K562 (cell line): ENCODE results near the gene DHDH. TPM values are rescaled to one million over a fixed set of nuclear protein-coding genes. Genes with fewer than 3 reads are reported as not detected.

Experiments
- polyA plus RNA-seq, 8 experiments: library from polyadenylated mRNA; depleted of rRNA in 4 of 8; stranded (reverse) in 5 of 8; unstranded in 3 of 8; fragments of >200 nt; fragmentation: Nextera tagmentation in 2 of 8; fragmentation: Illumina TruSeq in 1 of 8; extraction: Ambion mirVana in 2 of 8; extraction: Trizol in 1 of 8; gene quantifications; 2 replicates each; pipeline versions ENCODE4 v1.2.1 to v1.2.3, GENCODE V29; 2011 to 2014; ENCODE audit warnings: inconsistent platforms in 1 of 8, missing spikeins in 1 of 8
- small RNA-seq: library from RNA; depleted of rRNA; stranded (forward); fragments of <200 nt; gene quantifications from one replicate; pipeline ENCODE3, GENCODE V24; 2014
- total RNA-seq, 7 experiments: library from RNA; depleted of rRNA in 6 of 7; stranded (reverse); fragments of >200 nt in 6 of 7; fragmentation: Illumina TruSeq in 2 of 7; extraction: Trizol in 2 of 7; gene quantifications; 2 replicates each; pipeline versions ENCODE4 v1.2.1 to v1.2.3, GENCODE V29; 2011 to 2021; ENCODE audit warnings: low replicate concordance in 1 of 7

The DHDH gene
- total and polyA plus RNA-seq, 9 of the 15 experiments (the other 6 are each of a cell fraction or from before 2014, with no cell fraction given): 0.37 to 1.9 (median 0.87) TPM

Small RNA genes lying within 50 kb of the gene (small RNA-seq; reads per million reads assigned to genes)
- gene AC026803.1: not detected

Other genes with a start within 250 kb of the DHDH start
Only the 7 nearest of the 31 such genes appear.
- gene PPP1R15A, start 61.3 kb upstream of the DHDH start, total RNA-seq (2014; rRNA removed): 59.1 and 87.0 TPM in 2 replicates
- gene PPP1R15A, start 61.3 kb upstream of the DHDH start, total RNA-seq (2014; rRNA removed; fragmentation: Illumina TruSeq; extraction: Trizol): 37.8 and 44.0 TPM in 2 replicates
- gene PPP1R15A, start 61.3 kb upstream of the DHDH start, total RNA-seq (2015; rRNA removed; fragmentation: Illumina TruSeq; extraction: Trizol): 34.8 and 35.5 TPM in 2 replicates
- gene PPP1R15A, start 61.3 kb upstream of the DHDH start, total RNA-seq (2021): 64.8 and 67.4 TPM in 2 replicates
- 38.1 and 60.9 TPM in 2 replicates for gene PPP1R15A, start 61.3 kb upstream of the DHDH start, polyA plus RNA-seq (2011; rRNA removed)
- gene PPP1R15A, start 61.3 kb upstream of the DHDH start, polyA plus RNA-seq (2014; fragmentation: Illumina TruSeq; extraction: Trizol): 67.6 and 73.7 TPM in 2 replicates
- gene PPP1R15A, start 61.3 kb upstream of the DHDH start, polyA plus RNA-seq (2014; fragmentation: Nextera tagmentation; extraction: Ambion mirVana): 1 to 10 TPM in 1 of 2 experiments, under 1 TPM in 1; 0.42 to 1.3 TPM
- gene PPP1R15A, start 61.3 kb upstream of the DHDH start, polyA plus RNA-seq (2014; rRNA removed): 55.7 and 77.6 TPM in 2 replicates
- gene TULP2, start 35.0 kb upstream of the DHDH start, total RNA-seq (2014; rRNA removed): 0.05 TPM in 1 of 2 replicates, not detected in the other
- gene TULP2, start 35.0 kb upstream of the DHDH start, total RNA-seq (2014; rRNA removed; fragmentation: Illumina TruSeq; extraction: Trizol): 0.07 TPM in 1 of 2 replicates, not detected in the other
- 0.11 TPM in 2 replicates for gene TULP2, start 35.0 kb upstream of the DHDH start, total RNA-seq (2015; rRNA removed; fragmentation: Illumina TruSeq; extraction: Trizol)
- 0.89 and 1.5 TPM in 2 replicates for gene TULP2, start 35.0 kb upstream of the DHDH start, total RNA-seq (2021)
- 0.25 and 1.4 TPM in 2 replicates for gene TULP2, start 35.0 kb upstream of the DHDH start, polyA plus RNA-seq (2011; rRNA removed)
- gene TULP2, start 35.0 kb upstream of the DHDH start, polyA plus RNA-seq (2014; fragmentation: Illumina TruSeq; extraction: Trizol): 0.15 and 0.19 TPM in 2 replicates
- under 1 TPM in 1 of 2 experiments, not detected in 1; 0.18 TPM for gene TULP2, start 35.0 kb upstream of the DHDH start, polyA plus RNA-seq (2014; fragmentation: Nextera tagmentation; extraction: Ambion mirVana)
- 0.38 and 1.1 TPM in 2 replicates for gene TULP2, start 35.0 kb upstream of the DHDH start, polyA plus RNA-seq (2014; rRNA removed)
- gene NUCB1, start 33.4 kb upstream of the DHDH start, total RNA-seq (2014; rRNA removed): 102 and 111 TPM in 2 replicates
- gene NUCB1, start 33.4 kb upstream of the DHDH start, total RNA-seq (2014; rRNA removed; fragmentation: Illumina TruSeq; extraction: Trizol): 25.5 and 42.5 TPM in 2 replicates
- gene NUCB1, start 33.4 kb upstream of the DHDH start, total RNA-seq (2015; rRNA removed; fragmentation: Illumina TruSeq; extraction: Trizol): 71.7 and 82.4 TPM in 2 replicates
- 138 and 153 TPM in 2 replicates for gene NUCB1, start 33.4 kb upstream of the DHDH start, total RNA-seq (2021)
- 59.3 and 117 TPM in 2 replicates for gene NUCB1, start 33.4 kb upstream of the DHDH start, polyA plus RNA-seq (2011; rRNA removed)
- 87.6 and 141 TPM in 2 replicates for gene NUCB1, start 33.4 kb upstream of the DHDH start, polyA plus RNA-seq (2014; fragmentation: Illumina TruSeq; extraction: Trizol)
- gene NUCB1, start 33.4 kb upstream of the DHDH start, polyA plus RNA-seq (2014; fragmentation: Nextera tagmentation; extraction: Ambion mirVana): 1 to 10 TPM; 3.1 to 5.3 TPM
- gene NUCB1, start 33.4 kb upstream of the DHDH start, polyA plus RNA-seq (2014; rRNA removed): 133 and 139 TPM in 2 replicates
- 44.5 and 62.0 TPM in 2 replicates for gene BAX, start 21.2 kb downstream of the DHDH start, total RNA-seq (2014; rRNA removed)
- 22.1 and 23.0 TPM in 2 replicates for gene BAX, start 21.2 kb downstream of the DHDH start, total RNA-seq (2014; rRNA removed; fragmentation: Illumina TruSeq; extraction: Trizol)
- gene BAX, start 21.2 kb downstream of the DHDH start, total RNA-seq (2015; rRNA removed; fragmentation: Illumina TruSeq; extraction: Trizol): 41.3 and 46.5 TPM in 2 replicates
- gene BAX, start 21.2 kb downstream of the DHDH start, total RNA-seq (2021): 95.4 and 98.5 TPM in 2 replicates
- gene BAX, start 21.2 kb downstream of the DHDH start, polyA plus RNA-seq (2011; rRNA removed): 51.2 and 56.6 TPM in 2 replicates
- gene BAX, start 21.2 kb downstream of the DHDH start, polyA plus RNA-seq (2014; fragmentation: Illumina TruSeq; extraction: Trizol): 67.5 and 79.1 TPM in 2 replicates
- 1 to 10 TPM; 3.2 to 5.5 TPM for gene BAX, start 21.2 kb downstream of the DHDH start, polyA plus RNA-seq (2014; fragmentation: Nextera tagmentation; extraction: Ambion mirVana)
- 69.6 and 79.5 TPM in 2 replicates for gene BAX, start 21.2 kb downstream of the DHDH start, polyA plus RNA-seq (2014; rRNA removed)
- 3,611 and 4,100 TPM in 2 replicates for gene FTL, start 31.6 kb downstream of the DHDH start, total RNA-seq (2014; rRNA removed)
- 2,821 and 3,420 TPM in 2 replicates for gene FTL, start 31.6 kb downstream of the DHDH start, total RNA-seq (2014; rRNA removed; fragmentation: Illumina TruSeq; extraction: Trizol)
- gene FTL, start 31.6 kb downstream of the DHDH start, total RNA-seq (2015; rRNA removed; fragmentation: Illumina TruSeq; extraction: Trizol): 4,574 and 5,040 TPM in 2 replicates
- 3,376 and 3,459 TPM in 2 replicates for gene FTL, start 31.6 kb downstream of the DHDH start, total RNA-seq (2021)
- 1,231 and 2,161 TPM in 2 replicates for gene FTL, start 31.6 kb downstream of the DHDH start, polyA plus RNA-seq (2011; rRNA removed)
- 6,461 and 6,790 TPM in 2 replicates for gene FTL, start 31.6 kb downstream of the DHDH start, polyA plus RNA-seq (2014; fragmentation: Illumina TruSeq; extraction: Trizol)
- over 10,000 TPM; 17,458 to 27,415 TPM for gene FTL, start 31.6 kb downstream of the DHDH start, polyA plus RNA-seq (2014; fragmentation: Nextera tagmentation; extraction: Ambion mirVana)
- 3,965 and 4,994 TPM in 2 replicates for gene FTL, start 31.6 kb downstream of the DHDH start, polyA plus RNA-seq (2014; rRNA removed)
- 12.9 and 20.5 TPM in 2 replicates for gene GYS1, start 59.6 kb downstream of the DHDH start, total RNA-seq (2014; rRNA removed)
- gene GYS1, start 59.6 kb downstream of the DHDH start, total RNA-seq (2014; rRNA removed; fragmentation: Illumina TruSeq; extraction: Trizol): 8.8 and 11.3 TPM in 2 replicates
- 15.2 and 18.4 TPM in 2 replicates for gene GYS1, start 59.6 kb downstream of the DHDH start, total RNA-seq (2015; rRNA removed; fragmentation: Illumina TruSeq; extraction: Trizol)
- 26.1 and 28.1 TPM in 2 replicates for gene GYS1, start 59.6 kb downstream of the DHDH start, total RNA-seq (2021)
- gene GYS1, start 59.6 kb downstream of the DHDH start, polyA plus RNA-seq (2011; rRNA removed): 26.0 and 26.7 TPM in 2 replicates
- gene GYS1, start 59.6 kb downstream of the DHDH start, polyA plus RNA-seq (2014; fragmentation: Illumina TruSeq; extraction: Trizol): 31.1 and 32.2 TPM in 2 replicates
- 1 to 10 TPM; 1.9 to 2.2 TPM for gene GYS1, start 59.6 kb downstream of the DHDH start, polyA plus RNA-seq (2014; fragmentation: Nextera tagmentation; extraction: Ambion mirVana)
- gene GYS1, start 59.6 kb downstream of the DHDH start, polyA plus RNA-seq (2014; rRNA removed): 18.0 and 24.3 TPM in 2 replicates
- 453 and 558 TPM in 2 replicates for gene RUVBL2, start 60.2 kb downstream of the DHDH start, total RNA-seq (2014; rRNA removed)
- gene RUVBL2, start 60.2 kb downstream of the DHDH start, total RNA-seq (2014; rRNA removed; fragmentation: Illumina TruSeq; extraction: Trizol): 56.6 and 95.4 TPM in 2 replicates
- gene RUVBL2, start 60.2 kb downstream of the DHDH start, total RNA-seq (2015; rRNA removed; fragmentation: Illumina TruSeq; extraction: Trizol): 282 and 294 TPM in 2 replicates
- gene RUVBL2, start 60.2 kb downstream of the DHDH start, total RNA-seq (2021): 335 and 343 TPM in 2 replicates
- 237 and 273 TPM in 2 replicates for gene RUVBL2, start 60.2 kb downstream of the DHDH start, polyA plus RNA-seq (2011; rRNA removed)
- 165 and 339 TPM in 2 replicates for gene RUVBL2, start 60.2 kb downstream of the DHDH start, polyA plus RNA-seq (2014; fragmentation: Illumina TruSeq; extraction: Trizol)
- gene RUVBL2, start 60.2 kb downstream of the DHDH start, polyA plus RNA-seq (2014; fragmentation: Nextera tagmentation; extraction: Ambion mirVana): 10 to 100 TPM; 71.4 to 95.3 TPM
- 310 and 330 TPM in 2 replicates for gene RUVBL2, start 60.2 kb downstream of the DHDH start, polyA plus RNA-seq (2014; rRNA removed)